HG03103 (cell line): ENCODE data around the gene TXNDC12.
"Not testable (repeated sequence)": the region's sequence is repeated elsewhere in the genome, so short reads cannot be mapped to it uniquely, and the experiment has no call there.

ENCODE experiments used
- ATAC-seq: cut with Tn5 transposase; IDR thresholded peaks from one replicate; pipeline ENCODE4 v1.9.1; 2021; ENCODE audit warnings: low read depth; ENCODE audit not compliant: unreplicated experiment

TXNDC12 gene

DNA sequence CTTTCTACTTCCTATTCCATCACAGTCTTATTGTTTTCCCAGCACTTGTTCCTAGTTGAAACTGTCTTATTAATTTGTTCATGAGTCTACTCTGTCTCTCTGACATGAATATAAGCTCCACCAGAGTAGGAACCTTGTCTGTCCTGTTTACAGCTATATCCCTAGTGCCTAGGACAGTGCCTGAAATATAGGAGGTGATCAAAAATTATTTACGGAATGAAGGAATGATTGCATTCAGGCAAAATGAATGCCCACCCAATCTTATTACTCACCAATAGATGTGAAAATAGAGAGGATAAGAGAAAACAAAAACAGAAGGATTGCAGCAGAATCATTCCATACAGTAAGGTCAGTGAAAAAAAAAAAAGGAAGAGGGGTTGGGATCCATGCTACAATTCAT is 1.1 kb downstream of the TXNDC12 start:
- no peak for ATAC-seq

DNA sequence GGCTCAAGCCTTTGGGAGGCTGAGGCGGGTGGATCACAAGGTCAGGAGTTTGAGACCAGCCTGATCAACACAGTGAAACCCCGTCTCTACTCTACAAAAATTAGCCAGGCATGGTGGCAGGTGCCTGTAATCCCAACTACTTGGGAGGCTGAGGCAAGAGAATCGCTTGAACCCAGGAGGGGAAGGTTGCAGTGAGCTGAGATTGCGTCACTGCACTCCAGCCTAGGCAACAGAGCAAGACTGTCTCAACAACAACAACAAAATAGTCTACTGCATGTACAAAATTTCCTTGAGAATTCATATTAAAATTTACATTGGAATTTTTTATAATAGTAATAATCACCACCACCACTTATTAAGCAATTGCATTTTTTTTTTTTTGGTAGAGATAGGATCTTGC is 5.7 kb downstream of the TXNDC12 start:
- not testable (repeated sequence) for ATAC-seq

DNA sequence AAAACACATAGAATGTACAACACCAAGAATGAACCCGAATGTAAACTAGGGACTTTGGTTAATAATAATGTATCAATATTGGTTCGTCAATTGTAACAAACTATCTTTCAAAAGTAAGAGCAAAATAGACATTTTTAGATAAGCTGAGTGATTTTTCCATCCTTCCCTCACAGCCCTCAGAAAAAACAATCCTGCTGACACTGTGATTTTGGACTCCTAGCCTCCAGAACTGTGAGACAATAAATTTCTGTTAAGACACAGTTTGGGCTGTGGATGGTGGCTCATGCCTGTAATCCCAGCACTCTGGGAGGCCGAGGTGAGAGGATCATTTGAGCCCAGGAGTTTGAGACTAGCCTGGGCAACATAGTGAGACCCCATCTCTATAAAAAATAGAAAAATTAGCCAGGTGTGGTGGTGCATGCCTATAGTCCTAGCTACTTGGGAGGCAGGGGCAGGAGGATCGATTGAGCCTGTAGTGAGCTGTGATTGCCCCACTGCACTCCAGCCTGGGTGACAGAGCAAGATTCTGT is 9.3 kb downstream of the TXNDC12 start:
- ATAC-seq, result not testable (repeated sequence)

DNA sequence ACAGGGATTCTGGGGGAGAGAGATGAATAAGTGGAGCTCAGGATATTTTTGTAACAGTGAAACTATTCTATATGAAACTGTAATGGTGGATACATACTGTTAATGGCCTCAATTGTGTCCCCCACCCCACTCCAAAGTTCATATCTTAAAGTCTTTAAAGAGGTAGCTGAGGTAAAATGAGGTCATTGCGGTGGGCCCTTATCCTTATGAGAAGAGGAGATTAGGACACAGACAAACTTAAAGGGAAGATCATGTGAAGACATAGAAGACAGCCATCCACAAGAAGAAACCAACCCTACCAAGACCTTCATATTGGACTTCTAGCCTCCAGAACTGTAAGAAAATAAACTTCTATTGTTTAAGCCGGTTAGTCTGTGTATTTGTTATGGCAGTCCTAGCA is 9.8 kb downstream of the TXNDC12 start:
- ATAC-seq, result no peak

DNA sequence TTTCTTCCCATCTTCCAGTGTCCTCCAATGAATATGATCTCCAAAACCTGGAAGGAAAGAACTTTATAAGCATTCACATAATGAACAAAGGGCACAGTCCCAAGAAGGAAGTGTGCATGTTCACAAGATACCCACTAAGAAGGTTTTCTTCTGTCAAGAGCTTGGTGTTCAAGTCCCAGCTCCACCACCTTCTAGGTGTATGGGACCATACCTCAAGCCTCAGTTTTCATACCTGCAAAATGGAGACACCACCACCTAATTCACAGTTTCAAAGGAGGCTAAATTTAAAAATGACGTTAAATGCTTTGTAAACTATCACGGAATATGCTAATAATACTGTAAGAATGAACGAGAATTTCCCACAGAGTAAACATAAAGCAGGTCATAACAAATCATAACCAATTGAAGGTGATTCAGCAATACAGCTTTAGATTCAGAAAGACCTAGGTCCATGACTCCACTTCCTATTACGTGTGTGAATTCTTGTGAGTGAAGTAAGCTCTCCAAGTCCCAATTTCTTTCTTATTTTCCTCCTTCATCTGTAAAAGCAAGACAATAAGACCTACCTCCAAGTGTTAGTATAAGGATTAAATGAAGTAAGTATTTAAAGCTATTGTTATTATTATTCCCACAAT is 13.3 kb downstream of the TXNDC12 start:
- ATAC-seq, result no peak

DNA sequence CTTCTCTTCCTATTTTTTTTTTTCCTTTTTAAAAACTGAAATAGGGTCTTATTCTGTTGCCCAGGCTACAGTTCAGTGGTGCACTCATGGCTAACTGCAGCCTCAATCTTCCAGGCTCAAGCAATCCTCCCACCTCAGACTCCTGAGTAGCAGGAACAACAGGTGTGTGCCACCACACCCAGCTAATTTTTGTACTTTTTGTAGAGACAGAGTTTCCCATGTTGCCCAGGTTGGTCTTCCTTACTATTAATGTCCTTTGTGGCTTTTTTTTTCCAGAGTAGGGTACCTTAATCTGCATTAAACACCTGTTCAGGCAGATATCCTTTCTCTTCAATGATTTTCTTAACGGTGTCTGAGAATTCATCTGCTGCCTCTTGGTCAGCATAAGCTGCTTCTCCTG is 17.1 kb downstream of the TXNDC12 start:
- no peak for ATAC-seq

DNA sequence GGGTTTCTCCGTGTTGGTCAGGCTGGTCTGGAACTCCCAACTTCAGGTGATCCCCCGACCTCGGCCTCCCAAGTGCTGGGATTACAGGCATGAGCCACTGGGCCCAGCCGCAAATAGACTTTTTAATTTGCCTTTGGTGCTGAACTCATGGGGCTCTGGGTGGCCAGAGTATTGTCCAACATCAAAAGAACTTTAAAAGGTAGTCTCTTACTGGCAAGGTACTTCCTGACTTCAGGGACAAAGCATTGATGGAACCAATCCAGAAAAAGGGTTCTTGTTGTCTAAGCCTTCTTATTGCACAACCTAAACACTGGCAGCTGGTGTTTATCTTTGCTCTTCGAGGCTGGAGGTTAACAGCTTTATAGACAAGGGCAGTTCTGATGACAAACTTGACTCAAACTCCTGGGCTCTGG is 17.6 kb downstream of the TXNDC12 start:
- no peak for ATAC-seq

DNA sequence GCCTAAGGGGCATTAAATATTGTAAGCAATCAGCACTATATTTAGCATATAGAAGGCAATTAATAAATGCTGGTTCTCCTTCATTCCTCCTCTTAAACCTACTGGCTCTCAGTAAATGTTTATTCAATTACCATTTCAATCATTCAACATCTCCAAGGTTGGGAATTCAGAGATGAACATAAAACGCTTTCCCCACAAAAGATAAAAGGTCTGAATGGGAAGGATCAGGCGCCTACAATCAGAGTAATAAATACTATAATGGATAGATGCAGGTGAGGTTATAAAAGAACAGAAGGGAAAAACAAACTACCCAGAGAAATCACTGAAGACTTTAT is 21.0 kb downstream of the TXNDC12 start:
- no peak for ATAC-seq

DNA sequence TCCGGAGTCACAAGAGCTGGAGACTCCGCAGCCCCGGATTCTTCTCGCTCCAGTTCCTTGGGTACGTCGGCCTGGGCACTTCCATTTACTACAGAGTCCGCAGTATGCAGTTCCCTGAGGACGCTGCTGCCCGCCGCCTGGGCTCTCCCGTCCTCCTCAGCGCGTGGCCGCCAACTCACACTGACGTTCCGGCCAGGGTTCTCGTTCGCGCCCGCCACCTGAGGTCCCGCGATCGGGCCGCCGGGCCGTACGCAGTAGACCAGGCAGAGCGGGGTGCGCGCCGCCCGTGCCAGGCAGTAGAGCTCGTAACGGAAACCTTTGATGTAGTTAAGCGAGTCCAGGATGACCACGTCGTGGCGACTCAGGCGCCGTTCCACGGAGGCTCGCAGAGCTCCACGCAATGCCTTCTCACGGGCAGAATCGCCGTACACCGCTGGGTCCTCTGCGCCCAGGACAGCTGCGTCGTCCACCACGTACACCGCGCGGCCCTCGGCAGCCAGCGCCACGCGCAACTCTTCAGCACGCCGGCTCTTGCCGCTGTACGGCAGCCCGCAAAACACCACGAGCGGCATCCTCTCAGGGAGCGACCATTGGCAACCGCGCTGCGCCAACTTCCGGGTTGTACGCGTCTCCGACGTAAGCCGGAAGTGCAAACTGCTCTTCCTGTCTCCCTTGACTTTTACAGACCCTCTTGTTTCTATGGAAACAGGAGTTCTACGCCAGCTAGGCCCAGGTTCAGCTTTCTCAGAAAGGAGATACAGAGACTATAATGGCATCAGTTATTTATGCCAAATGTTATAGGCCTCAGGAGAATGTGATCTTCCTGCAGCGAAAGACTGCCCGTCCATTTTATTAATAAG is 21.6 kb downstream of the TXNDC12 start, which contains the start of gene KTI12:
Gene KTI12 (minus strand): TSS at position 621 of the 860 bp plus-strand sequence. CDS start 49 bp downstream, at position 572.
- ATAC-seq, result peak; percentile 76

DNA sequence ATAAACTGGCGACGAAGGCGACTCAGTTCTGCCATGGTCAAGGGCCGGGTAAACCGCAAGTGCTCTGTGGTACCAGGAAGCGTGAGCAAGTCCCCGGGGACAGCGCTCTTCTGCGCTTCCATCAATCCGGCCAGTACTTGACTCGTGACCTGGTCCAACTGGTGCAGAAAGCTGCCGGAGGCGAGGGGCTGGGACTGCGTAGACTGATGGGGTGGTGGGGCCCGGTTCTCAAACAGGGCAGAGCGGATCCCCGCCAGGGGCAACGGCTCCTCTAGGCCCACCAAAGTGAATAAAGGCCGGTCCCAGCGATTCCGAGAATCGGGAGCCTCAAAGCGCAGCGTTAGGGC is 22.2 kb downstream of the TXNDC12 start:
- no peak for ATAC-seq

DNA sequence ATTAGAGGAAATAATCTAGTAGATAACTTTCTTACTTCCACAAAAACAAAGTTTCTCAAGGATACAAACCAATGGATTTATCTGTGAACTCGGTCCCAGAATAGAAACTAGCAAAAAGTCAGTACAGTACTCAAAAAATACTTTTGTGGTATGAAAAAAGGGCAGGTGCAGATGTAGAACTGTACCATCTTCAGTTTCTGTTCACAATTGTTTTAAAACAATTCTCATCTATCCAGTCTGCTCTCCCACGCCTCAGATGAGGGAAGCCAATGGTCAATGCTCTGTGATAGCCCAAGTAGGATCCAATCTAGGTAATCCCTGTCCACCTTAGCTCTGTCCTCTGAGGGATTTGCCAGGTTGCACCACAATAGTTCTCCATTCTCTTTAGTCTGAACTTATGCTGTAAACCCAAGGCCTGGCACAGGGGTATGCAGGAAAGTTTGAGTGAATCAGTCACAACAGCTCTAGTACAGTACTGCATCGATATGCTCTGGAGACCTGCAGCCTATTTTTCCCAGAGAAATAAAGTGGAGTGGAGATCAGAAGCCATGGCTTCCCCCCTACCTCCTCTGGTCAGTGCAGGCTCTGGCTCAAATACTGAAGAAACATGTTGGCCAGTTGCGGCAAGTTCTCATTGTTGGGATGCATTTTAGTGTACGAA is 22.7 kb downstream of the TXNDC12 start:
- no peak for ATAC-seq

DNA sequence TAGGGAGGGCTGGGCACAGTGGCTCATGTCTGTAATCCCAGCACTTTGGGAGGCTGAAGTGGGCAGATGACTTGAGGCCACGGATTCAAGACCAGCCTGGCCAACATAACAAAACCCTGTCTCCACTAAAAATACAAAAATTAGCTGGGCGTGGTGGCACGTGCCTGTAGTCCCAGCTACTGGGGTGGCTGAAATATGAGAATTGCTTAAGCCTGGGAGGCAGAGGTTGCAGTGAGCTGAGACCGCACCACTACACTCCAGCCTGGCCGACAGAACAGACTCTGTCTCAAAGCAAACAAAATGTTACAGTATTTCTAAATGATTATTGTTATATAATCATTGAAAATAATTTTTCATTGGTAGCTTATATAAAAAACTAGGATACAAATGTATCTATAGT is 26.2 kb downstream of the TXNDC12 start:
- not testable (repeated sequence) for ATAC-seq

DNA sequence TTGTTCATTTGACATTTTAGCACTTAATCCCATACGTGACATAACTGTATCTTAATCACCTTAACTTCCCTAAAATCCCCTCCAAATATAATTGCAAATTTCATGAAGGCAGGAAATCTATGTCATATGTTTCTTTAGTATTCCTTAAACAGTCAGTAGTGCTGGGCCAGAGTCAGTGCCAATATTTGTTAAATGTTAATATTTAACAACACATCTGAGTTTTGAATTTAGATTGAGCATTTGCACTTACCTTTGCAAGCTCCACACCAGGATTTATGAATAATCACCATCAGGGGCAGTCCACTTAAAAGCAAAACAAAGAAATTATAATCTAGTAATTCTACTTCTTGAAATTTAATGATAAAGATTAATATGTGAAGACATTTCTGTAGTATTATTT is 26.7 kb downstream of the TXNDC12 start:
- no peak for ATAC-seq

DNA sequence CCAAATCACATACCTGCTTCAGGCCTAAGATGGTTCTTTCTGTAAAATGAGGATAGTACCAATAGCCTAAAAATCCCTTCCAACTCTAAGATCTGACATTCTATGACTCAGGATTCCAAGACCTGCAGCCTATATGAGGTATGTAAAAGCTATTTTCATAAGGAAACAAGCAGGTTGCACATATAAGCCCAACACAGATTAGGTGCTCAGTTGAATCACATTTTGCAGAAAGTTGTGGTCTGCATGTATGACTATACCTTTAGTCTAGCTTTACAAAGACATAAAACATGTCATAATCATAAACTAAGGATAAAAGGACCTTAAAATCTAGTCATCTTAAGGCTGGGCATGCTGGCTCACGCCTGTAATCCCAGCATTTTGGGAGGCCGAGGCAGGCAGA is 28.7 kb downstream of the TXNDC12 start:
- no peak for ATAC-seq

DNA sequence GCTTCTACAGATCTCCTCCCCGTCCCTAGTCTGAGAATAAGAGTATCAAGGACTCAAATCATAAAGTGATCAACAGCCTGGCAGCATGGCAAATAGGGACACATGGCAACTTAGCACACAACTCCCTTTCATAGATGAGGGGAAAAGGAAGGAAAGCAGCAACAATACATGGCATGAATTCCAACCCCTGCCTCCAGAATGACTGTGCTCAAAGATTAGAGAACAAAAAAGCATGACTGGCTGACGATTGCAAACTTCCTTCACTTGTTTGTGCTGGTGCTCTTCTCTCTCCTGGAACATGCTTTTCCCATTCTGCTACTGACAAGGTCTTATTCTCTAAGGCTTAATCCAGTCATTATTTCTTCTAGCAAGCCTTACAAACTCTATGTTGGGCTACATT is 32.9 kb downstream of the TXNDC12 start:
- no peak for ATAC-seq

DNA sequence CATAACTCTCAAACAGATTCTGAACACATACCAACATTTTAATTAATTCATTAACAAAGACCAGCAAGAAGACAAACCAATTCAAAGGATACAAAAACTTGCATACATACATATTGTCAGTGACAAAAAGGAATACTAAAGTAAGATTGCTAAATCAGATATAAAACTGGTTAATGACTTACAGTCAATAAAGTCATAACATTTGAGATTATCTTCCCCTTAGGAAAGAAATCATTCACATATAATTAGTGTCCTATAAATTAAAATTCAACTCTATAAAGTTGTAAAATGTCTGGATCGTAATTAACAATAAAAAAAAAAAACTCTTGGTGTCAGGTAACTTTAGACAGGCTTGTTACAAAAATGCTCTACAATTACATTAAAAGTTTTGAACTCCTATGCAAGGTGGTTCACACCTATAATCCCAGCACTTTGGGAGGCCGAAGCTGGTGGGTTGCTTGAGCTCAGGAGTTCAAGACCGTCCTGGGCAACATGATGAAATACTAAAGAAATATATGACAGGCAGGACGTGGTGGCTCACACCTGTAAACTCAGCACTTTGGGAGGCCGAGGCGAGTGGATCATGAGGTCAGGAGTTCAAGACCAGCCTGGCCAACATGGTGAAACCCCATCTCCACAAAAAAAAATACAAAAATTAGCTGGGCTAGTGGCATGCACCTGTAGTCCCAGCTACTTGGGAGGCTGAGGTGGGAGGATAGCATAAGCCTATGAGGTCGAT is 46.8 kb downstream of the TXNDC12 start:
- ATAC-seq, result no peak

DNA sequence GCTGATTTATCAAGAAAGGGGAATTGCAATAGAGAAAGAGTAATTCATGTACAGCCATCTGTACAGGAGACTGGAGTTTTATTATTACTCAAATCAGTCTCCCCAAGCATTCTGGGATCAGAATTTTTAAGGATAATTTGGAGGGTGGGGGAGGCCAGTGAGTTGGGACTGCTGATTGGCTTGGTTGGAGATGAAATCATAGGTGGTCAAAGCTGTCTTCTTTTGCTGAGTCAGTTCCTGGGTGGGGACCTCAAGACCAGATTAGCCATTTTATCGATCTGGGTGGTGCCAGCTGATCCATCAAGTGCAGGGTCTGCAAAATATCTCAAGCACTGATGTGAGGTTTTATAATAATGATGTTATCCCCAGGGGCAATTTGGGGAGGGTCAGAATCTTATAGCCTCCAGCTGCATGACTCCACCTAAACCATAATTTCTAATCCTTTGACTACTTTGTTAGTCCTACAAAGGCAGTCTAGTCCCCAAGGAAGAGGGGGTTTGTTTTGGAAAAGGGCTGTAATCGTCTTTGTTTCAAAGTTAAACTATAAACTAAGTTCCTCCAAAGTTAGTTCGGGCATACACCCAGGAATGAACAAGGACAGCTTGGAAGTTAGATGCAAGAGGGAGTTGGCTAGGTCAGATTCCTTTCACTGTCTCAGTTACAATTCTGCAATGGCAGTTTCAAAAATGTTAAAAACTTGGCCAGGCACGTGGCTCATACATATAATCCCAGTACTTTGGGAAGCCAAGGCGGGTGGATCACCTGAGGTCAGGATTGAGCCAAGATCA is 47.6 kb downstream of the TXNDC12 start:
- no peak for ATAC-seq

DNA sequence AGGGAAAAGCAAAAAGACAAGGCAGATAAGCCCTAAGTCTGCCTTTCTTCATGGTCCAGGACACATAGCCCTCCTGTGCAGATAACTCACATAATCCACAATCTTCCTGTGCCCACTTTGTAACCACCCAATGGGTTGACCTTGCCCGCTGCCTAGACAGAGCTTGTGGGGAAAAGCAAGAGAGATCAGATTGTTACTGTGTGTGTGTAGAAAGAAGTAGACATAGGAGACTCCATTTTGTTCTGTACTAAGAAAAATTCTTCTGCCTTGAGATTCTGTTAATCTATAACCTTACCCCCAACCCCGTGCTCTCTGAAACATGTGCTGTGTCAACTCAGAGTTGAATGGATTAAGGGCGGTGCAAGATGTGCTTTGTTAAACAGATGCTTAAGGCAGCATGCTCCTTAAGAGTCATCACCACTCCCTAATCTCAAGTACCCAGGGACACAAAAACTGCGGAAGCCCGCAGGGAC is 48.9 kb downstream of the TXNDC12 start:
- not testable (repeated sequence) for ATAC-seq

DNA sequence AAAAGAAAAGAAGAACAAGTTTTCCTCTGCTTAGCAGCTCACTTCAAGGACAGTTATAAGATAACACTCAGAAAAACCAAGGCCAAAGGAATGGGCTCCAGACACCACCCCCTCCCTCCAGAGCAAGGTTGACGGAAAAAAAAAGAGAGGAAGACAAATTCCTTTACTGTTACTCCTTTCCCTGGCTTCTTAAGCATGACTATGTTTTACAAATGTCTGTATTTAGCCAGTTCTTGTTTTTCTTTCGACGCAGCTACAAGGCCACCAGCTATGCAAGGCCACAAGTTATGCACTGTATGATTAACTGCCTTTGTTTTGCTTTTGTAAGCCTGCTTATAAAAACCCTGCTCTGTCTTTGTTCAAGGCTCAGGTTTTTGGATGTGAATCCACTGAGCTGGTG is 49.4 kb downstream of the TXNDC12 start:
- ATAC-seq, result not testable (repeated sequence)

DNA sequence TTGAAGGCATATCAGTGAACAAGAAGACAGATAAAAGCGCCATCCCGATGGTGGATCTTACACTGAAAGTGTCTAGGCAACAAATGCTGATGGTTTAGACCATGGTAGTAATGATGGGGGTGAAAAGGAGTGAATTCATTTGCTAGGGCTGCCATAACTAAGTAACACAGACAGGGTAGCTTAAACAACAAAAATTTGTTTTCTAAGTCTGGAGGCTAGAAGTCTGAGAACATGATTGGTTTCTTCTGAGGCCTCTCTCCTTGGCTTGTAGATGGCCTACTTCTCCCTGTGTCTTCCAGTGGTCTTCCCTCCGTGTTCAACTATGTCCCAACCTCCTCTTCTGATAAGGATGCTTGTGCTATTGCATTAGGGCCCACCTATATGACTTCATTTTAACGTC is 51.1 kb downstream of the TXNDC12 start:
- no peak for ATAC-seq
